Sigmoid colon (tissue), 4 donors: ENCODE results near the gene AP2A1.

Experiments
- POLR2A ChIP-seq, 2 donors: fragments of 450-650 bp; IDR thresholded peaks; one replicate each; pipeline ENCODE4 v1.6.1; 2016; ENCODE audit warnings: antibody characterized with exemption in 2 of 2, mild to moderate bottlenecking in 2 of 2, moderate library complexity in 2 of 2
- POLR2AphosphoS5 ChIP-seq, 4 donors: sonication (generic); formaldehyde crosslinking; IDR thresholded peaks; one replicate each; pipeline ENCODE4 v1.6.1; 2017; ENCODE audit warnings: antibody characterized with exemption in 4 of 4
- TF ChIP-seq, protein P1 (sequence below), 4 experiments: fragments of 450-650 bp in 3 of 4; fragments of 200-600 bp in 1 of 4; IDR thresholded peaks; one replicate each; pipeline ENCODE4 v1.5.1; 2016 to 2019; ENCODE audit warnings: antibody characterized with exemption in 4 of 4, mild to moderate bottlenecking in 3 of 4, moderate library complexity in 2 of 4

DNA sequence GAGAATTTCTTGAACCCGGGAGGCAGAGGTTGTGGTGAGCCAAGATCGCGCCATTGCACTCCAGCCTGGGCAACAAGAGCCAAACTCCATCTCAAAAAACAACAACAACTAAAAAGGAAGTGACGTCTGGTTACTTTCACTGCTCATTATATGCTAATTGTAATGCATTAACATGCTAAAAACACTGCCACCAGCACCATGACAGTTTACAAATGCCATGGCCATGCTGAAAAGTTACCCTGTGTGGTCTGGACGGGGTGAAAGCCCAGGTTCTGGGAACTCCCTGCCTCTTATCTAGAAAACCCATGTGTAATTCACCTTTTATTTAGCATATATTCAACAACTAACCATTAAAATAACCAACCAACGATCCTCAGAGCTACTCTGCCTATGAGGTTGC, 47.8 kb upstream of the AP2A1 start:
- TF ChIP-seq POLR2A (IDR thresholded peaks at IDR 0.05) (no peak), POLR2AphosphoS5 (IDR thresholded peaks at IDR 0.05) (no peak)
- TF ChIP-seq, protein P1, sequence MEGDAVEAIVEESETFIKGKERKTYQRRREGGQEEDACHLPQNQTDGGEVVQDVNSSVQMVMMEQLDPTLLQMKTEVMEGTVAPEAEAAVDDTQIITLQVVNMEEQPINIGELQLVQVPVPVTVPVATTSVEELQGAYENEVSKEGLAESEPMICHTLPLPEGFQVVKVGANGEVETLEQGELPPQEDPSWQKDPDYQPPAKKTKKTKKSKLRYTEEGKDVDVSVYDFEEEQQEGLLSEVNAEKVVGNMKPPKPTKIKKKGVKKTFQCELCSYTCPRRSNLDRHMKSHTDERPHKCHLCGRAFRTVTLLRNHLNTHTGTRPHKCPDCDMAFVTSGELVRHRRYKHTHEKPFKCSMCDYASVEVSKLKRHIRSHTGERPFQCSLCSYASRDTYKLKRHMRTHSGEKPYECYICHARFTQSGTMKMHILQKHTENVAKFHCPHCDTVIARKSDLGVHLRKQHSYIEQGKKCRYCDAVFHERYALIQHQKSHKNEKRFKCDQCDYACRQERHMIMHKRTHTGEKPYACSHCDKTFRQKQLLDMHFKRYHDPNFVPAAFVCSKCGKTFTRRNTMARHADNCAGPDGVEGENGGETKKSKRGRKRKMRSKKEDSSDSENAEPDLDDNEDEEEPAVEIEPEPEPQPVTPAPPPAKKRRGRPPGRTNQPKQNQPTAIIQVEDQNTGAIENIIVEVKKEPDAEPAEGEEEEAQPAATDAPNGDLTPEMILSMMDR (IDR thresholded peaks at IDR 0.05): no peak
